GM19397 (cell line): Measurements from ENCODE around the gene DENND6A.
"Not testable (repeated sequence)": the region's sequence is repeated elsewhere in the genome, so short reads cannot be mapped to it uniquely, and the experiment has no call there.

ENCODE experiments used
- ATAC-seq: cut with Tn5 transposase; IDR thresholded peaks from one replicate; pipeline ENCODE4 v1.9.1; 2021; ENCODE audit warnings: mild to moderate bottlenecking, moderate library complexity; ENCODE audit not compliant: unreplicated experiment

DENND6A gene

GRCh38 chr3:57696801-57697321 lies 4.0 kb upstream of the DENND6A start:
- ATAC-seq = no peak

GRCh38 chr3:57694146-57694545 lies 1.3 kb upstream of the DENND6A start:
- no peak for ATAC-seq

GRCh38 chr3:57692133-57692395 lies 813 bp downstream of the DENND6A start:
- ATAC-seq = not testable (repeated sequence)

DNA sequence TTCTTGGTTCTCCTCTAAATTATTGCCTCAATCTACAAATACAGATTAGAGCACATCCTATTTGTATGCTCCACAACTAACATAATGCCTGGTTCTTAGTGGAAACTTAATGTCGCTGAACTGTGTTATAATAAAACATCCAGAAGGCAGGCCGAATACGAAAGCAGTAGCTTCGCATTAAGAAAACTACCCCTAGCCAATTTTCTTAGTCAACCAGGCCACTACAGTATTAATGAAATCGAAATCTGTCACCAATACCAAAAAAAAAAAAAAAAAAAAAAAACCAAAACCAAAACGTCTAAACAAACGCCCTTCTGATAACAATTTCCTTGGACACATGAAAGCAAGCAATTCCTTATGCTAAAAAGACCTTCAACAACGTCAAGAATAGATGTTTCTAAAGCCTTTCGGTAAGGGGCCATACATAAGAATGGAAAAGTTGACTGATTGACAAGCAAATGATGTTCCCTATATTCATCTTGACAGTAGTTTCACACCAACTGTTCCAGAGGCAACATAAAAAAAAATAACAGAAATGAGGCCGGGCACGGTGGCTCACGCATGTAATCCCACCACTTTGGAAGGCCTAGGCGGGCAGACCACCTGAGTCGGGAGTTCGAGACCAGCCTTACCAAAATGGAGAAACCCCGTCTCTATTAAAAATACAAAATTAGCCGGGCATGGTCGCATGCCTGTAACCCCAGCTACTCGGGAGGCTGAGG lies 1.3 kb downstream of the DENND6A start:
- no peak for ATAC-seq

- no peak for ATAC-seq
These were observed 3.4 kb downstream of the DENND6A start for GRCh38 chr3:57689367-57690053.

DNA sequence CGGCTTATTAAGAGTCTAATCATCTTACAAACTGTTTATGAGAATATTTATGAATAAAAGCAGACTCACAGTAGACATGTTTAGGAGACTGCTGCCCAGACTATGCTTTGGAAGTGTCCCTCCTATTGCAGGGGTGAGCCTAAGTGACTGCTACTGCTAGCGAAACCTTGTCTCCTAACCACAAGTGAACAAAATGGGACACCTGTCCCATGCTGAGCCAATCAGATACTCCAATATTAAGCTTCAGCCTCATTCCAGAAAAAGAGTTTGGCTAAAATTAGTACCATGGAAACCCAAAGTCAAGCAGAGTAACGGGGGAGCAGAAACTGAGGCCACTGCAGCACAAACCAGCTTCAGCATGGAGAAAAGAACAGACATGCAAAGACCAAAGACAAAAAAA lies 4.6 kb downstream of the DENND6A start:
- ATAC-seq = no peak

- no peak for ATAC-seq
These were observed 9.6 kb downstream of the DENND6A start for GRCh38 chr3:57683286-57683685.

DNA sequence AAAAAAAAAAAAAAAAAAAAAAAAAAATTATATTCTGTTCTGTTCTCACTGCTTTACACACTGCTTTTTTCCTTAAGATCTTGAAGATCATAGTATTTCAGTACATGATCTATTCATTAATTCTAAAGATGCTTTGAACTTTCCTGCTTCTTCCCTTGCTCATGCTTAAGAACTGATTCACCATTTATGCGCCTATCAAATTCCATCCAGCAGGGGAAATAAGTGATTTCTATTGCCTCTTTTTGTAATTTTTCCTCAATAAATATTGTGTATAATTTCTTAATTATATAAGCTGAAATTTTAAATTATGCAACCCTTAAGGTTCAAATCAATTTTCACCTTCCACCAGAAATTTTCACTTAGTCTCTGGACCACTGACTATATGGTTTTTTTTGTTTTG lies 10.6 kb downstream of the DENND6A start:
- no peak for ATAC-seq

DNA sequence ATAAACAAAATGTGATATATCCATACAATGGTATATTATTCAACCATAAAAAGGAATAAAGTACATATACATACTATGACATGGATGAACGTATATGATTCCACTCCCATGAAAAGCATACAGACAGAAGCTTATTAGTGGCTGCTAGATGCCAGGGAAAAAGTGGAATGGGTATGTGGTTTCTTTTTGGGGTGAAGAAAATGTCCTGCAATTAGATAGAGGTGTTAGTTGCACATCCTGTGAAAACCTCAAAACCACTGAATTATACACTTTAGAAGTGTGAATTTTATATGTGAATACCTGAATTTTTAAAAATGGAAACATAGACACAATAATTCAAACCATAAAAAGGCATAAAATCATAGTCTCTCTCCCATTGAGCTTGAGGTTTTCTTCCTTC lies 11.2 kb downstream of the DENND6A start:
- no peak for ATAC-seq

DNA sequence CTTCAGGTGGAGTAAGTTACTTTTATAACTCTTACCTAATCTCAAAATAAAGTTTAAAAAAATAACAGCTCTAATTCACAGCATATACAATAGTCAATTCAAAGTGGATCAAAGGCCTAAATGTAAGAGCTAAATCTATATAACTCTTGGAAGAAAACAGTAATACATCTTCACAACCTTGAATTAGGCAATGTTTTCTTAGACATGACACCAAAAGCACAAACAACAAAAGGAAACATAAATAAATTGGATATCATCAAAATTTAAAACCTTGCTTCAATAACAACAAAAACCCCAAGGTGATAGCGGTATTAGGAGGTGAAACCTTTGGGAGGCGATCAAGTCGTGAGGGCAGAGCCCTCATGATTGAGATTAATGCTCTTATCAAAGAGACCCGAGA lies 12.8 kb downstream of the DENND6A start:
- no peak for ATAC-seq

GRCh38 chr3:57675530-57675929 lies 17.3 kb downstream of the DENND6A start:
- ATAC-seq = no peak

- no peak for ATAC-seq
These were observed 19.7 kb downstream of the DENND6A start for GRCh38 chr3:57673156-57673555.

DNA sequence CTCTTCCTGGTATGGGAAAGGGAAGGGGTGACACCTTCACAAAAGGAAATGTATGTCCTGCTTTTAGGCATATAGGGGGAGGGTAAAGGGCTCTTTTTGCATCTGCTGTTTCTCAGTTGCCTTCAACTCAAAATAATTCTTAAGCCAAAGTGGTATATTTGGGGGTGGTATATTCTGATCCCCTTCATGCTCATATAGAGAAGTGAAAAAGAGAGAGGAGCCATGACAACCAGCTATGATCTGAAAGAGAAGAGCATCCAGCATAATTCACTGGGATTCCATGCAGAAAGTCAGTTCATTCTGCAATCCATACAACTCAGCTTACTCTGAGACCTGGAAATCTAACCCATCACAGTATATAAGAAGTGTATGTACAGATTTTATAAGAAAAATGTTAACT lies 22.3 kb downstream of the DENND6A start:
- ATAC-seq = no peak

DNA sequence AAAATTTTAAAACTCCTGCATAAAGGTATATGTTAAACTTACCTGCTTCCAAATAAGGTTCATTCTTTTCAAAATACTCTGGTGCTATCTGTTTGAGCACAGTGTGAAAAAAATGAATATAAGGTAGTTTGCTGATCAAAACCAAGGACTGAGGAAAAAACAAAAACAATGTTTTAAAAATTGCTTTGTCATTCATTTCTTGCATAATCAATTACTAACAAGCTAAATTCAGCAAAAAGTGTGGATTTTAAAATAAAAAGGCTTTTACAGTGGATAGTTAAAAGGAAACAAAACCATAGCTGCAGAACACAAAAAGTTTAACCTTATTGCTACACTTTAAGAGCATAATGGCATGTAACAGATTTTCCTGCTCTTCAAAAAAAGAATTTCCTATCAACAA lies 31.5 kb downstream of the DENND6A start:
- ATAC-seq = no peak

GRCh38 chr3:57659806-57660439 lies 33.0 kb downstream of the DENND6A start:
- no peak for ATAC-seq

- ATAC-seq = no peak
These were observed 33.7 kb downstream of the DENND6A start for GRCh38 chr3:57659004-57659673.

DNA sequence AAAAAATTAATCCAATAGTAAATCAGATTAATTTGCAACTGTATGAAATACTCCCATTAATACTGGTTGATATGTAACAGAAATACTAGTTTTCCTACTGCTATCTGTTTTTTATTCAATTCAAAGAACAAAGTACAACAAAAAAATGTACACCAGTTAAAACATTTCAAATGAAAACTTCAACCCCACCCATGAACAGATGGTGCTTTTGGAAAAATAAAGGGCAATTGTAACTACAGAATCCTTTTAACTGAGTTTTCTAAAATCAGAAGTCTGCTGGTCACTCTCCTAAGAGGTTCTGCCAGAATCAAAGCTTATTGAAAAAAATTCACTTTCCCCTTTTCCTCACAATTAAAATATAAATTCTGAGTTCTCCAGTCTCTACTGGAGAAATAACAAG lies 34.3 kb downstream of the DENND6A start:
- no peak for ATAC-seq

DNA sequence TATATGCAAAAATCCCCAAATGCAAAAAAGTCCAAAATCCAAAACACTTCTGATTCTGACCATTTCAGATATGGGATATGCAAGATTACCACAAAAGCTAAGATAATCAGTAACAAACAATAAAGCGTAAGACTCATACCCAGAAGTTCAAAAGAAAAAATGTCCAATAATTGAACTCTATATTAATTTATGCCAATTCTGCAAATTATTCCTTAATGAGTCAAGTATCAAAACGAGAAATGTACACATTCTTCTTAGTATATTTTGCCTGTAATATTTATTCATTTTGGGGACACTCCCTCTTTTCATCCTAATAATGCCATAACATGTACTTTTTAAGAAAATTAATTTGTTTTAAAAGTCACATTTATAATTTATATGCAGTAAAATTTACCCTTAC lies 37.1 kb downstream of the DENND6A start:
- ATAC-seq = no peak

DNA sequence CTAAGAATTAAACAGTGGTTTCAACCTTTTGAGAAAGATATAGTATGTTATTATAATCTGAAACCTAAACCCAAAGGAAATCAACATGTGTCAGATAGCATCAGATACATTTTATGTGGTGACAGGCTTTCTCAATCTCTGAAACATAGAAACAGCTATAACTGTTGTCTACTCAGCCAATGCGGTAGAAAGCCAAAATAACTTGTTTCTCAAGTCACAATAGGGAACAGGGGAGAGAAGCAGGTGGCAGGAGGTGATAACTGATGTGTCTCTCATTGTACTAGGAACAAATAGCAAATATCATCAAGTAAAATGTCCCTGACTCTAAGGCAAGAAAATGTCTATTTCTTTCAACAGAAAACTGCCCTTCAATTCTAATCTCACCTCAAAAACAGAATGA lies 38.6 kb downstream of the DENND6A start:
- no peak for ATAC-seq

GRCh38 chr3:57652203-57652602 lies 40.7 kb downstream of the DENND6A start:
- ATAC-seq = no peak

DNA sequence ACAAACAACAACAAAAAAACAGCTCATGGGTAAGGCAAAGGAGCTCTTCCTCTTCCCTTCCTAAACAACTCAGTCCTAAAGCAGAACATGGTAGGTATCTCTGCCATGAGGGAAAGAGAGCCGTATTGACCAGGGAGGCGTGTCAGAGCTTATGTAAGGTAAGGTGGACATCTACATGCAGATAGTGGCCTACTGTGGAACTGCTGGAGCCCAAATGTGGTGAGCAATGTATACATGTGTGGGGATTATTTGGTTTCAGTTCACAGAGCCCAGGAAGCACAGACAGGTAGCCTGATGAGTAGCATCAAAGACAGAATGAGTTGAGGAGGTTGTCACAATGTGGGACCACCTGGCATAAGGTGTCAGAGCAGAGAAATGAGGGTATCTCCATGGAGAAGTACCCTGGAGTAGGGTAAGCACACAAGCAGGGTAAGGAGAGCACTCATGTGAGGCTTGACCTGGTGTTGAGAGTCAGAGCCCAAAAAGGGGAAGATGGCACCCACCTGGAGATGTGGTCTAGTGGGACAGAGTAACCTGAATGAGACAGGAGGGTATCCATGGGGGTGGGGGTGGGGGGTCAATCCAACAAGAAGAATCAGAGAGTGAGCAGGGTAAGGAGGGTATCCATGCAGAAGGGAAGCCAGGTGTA lies 45.5 kb downstream of the DENND6A start:
- no peak for ATAC-seq
